ENCODE results near the gene PKD1L1. TPM values are rescaled to one million over a fixed set of nuclear protein-coding genes. Genes with fewer than 3 reads are reported as not detected.

The PKD1L1 gene
- total and polyA plus RNA-seq, 11 donors = 1.1 to 3.7 (median 2.3) TPM

- ATAC-seq (no peak), DNase-seq (no peak)
- intact Hi-C loops (cut with DNase I) = no loop called here
- Histone ChIP-seq H3K4me1 (peaks cover 0 to 8% (median 0%) of the 10 kb centered on the region in 12 donors), H3K9me3 (no peaks in the 10 kb centered on the region), H3K4me3 (no peak overlapping the region), H3K36me3 (peaks cover 0 to 14% (median 0%) of the 10 kb centered on the region in 9 donors), H3K27ac (no peak overlapping the region), H3K27me3 (no peaks in the 10 kb centered on the region)
- 82 to 91% (median 83%) methylated on average over 10 of the region's 10 CpGs for WGBS, 4 donors
- TF ChIP-seq CTCF (IDR thresholded peaks at IDR 0.05) = no peak
- TF ChIP-seq POLR2A (IDR thresholded peaks at IDR 0.05) = no peak
Measured at GRCh38 chr7:47905076-47905920, 43.0 kb downstream of the PKD1L1 start.

GRCh38 chr7:47902013-47902412 lies 46.3 kb downstream of the PKD1L1 start:
- H3K9me3 ChIP-seq = no peaks in the 10 kb centered on the region
- ATAC-seq (no peak), DNase-seq (no peak)
- 80 to 99% (median 91%) methylated on average over 4 of the region's 4 CpGs for WGBS, 4 donors
- no peaks in the 10 kb centered on the region for H3K27me3 ChIP-seq
- intact Hi-C loops (cut with DNase I) = no loop called here
- H3K4me3 ChIP-seq = no peak overlapping the region
- H3K36me3 ChIP-seq = peaks cover 0 to 27% (median 0%) of the 10 kb centered on the region in 9 donors
- H3K4me1 ChIP-seq = no peaks in the 10 kb centered on the region
- no peak for TF ChIP-seq CTCF (IDR thresholded peaks at IDR 0.05)
- no peak for TF ChIP-seq POLR2A (IDR thresholded peaks at IDR 0.05)
- no peak overlapping the region for H3K27ac ChIP-seq

- no peaks in the 10 kb centered on the region for H3K4me1 ChIP-seq
Measured at GRCh38 chr7:47901542-47901941, 46.7 kb downstream of the PKD1L1 start.

More at GRCh38 chr7:47901542-47901941, 46.7 kb downstream of the PKD1L1 start:
- ATAC-seq (no peak), DNase-seq (no peak)
- TF ChIP-seq POLR2A (IDR thresholded peaks at IDR 0.05) (no peak), CTCF (IDR thresholded peaks at IDR 0.05) (no peak)
- 82 to 89% (median 87%) methylated on average over 11 of the region's 11 CpGs for WGBS, 4 donors
- Histone ChIP-seq H3K27me3 (no peaks in the 10 kb centered on the region), H3K9me3 (no peaks in the 10 kb centered on the region), H3K36me3 (peaks cover 0 to 30% (median 0%) of the 10 kb centered on the region in 9 donors), H3K4me3 (no peak overlapping the region), H3K27ac (no peak overlapping the region)
- intact Hi-C loops (cut with DNase I) = no loop called here

All from heart left ventricle (tissue), 16 donors.